ENCODE results near the gene TNS1. TPM values are rescaled to one million over a fixed set of nuclear protein-coding genes. Genes with fewer than 3 reads are reported as not detected.

The TNS1 gene
- total and polyA plus RNA-seq, 10 of the 15 experiments (the other 5 are each of a cell fraction or from before 2014, with no cell fraction given), result 0.05 to 0.44 TPM; not detected in 8

DNA sequence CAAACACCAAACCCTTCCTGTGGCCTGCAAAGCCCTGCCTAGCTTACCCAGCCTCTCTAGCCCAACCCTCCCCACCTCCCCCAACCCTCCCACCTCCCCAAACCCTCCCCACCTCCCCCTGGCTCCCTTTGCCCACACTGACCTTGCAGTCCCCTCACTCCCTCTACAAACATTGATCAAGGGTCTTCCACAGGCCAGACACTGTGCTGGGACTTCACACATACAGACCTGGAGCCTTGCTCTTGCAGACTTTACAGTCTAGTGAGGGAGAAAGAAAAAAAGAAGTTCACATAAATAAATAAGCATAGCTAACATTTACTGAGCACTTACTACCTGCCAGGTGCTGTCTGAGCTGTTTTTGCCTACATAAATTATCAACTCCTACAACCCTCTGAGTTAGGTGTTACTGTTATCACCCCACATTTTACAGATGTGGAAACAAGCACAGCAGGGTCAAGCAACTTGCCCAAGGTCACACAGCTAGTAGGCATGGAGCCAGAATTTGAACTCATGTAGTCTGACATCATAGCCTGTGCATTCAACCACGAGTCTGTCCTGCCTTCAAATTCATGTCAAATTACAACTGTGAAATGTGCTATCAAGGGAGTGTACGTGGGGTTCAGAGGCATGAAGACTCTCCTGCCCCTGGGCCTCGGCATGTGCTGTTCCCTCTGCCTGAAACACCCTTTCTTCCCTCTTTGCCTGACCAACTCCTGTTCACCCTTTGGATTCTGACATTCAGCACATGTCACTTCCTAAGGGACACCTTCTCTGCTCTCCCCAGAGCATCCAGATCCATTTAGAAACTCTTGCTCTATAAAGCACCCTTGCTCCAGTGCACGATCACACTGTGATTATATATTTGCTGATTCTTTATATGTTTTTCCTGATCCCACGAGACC lies 209.9 kb downstream of the TNS1 start (continued):
- TF ChIP-seq, protein P1, sequence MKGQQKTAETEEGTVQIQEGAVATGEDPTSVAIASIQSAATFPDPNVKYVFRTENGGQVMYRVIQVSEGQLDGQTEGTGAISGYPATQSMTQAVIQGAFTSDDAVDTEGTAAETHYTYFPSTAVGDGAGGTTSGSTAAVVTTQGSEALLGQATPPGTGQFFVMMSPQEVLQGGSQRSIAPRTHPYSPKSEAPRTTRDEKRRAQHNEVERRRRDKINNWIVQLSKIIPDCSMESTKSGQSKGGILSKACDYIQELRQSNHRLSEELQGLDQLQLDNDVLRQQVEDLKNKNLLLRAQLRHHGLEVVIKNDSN (IDR thresholded peaks at IDR 0.05; ENCODE audit: borderline replicate concordance, extremely low read length, insufficient read depth, low read depth, low read length), result no peak

DNA sequence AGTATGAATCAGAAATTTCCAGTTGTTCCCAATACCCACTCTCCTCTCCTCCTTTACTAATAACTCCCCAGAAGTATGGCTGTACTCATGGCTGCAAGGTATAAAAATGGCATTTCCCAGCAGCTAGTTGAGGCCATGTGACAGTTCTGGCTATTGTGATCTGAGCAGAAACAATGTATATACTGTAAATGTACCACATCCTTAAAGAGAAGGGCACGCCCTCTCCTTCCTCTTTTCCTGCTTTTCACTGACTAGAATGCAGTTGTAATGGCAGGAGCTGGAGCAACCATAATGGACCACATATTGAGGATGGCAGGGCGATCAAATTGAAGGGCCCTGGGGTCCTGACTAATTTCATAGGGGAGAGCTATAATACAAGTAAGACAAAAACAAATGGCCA lies 211.2 kb downstream of the TNS1 start:
- H3K79me2 ChIP-seq (ENCODE audit: control insufficient read depth, insufficient read depth, low read length), result no peaks in the 10 kb centered on the region
- DNase-seq (ENCODE audit: low read depth, low spot score), result no peak
- intact Hi-C loops (cut with micrococcal nuclease; ENCODE audit: unreplicated experiment), result no loop called here
- H4K20me1 ChIP-seq (ENCODE audit: control insufficient read depth, insufficient read depth), result no peaks in the 10 kb centered on the region
- RAD21 ChIA-PET (ENCODE audit: unreplicated experiment), result interaction anchor here (1.3 to 4.6 kb wide), 2 partner anchors 94 to 243 kb away, joined by 3 to 24 read pairs; no protein-coding TSS in a partner anchor
- in situ Hi-C loops (cut with MboI), result loop anchor here (5.0 kb wide), 3 partner anchors 96 to 276 kb away; partner anchors contain the start of gene RUFY4
- no peak overlapping the region for H2AFZ ChIP-seq (ENCODE audit: control insufficient read depth, low read depth, low read length)
- H3K9ac ChIP-seq (ENCODE audit: control insufficient read depth, insufficient read depth, low read length), result no peak overlapping the region
- H3K4me2 ChIP-seq (ENCODE audit: control insufficient read depth, insufficient read depth), result no peak overlapping the region
- WGBS (ENCODE audit: insufficient coverage, insufficient replicate concordance, low lambda C conversion rate, missing lambda C conversion rate), result 0% methylated on average over 2 of the region's 2 CpGs
- H3K27me3 ChIP-seq (replicated peaks in 1 of 2; ENCODE audit: control insufficient read depth in 2 of 2, insufficient read depth in 2 of 2, low read length in 1 of 2), result no peaks in the 10 kb centered on the region
- no TSS peak for BruUV-seq (replicated peaks)
- no peak overlapping the region for H3K4me3 ChIP-seq
- H3K27ac ChIP-seq (ENCODE audit: control insufficient read depth, insufficient read depth), result no peak overlapping the region
- peaks cover 3% of the 10 kb centered on the region; the same call in 1 of the 2 replicates for H3K4me1 ChIP-seq (ENCODE audit: control insufficient read depth, insufficient read depth, low read length)
- SMC1A ChIA-PET (ENCODE audit: uncharacterized antibody, unreplicated experiment), result interaction anchor here (0.9 to 4.6 kb wide), 4 partner anchors 95 to 277 kb away, joined by 3 to 30 read pairs (median 4); partner anchors contain the start of gene RUFY4
- POLR2A ChIA-PET, result no interaction called here
- no peak for FAIRE-seq
- H3K36me3 ChIP-seq (ENCODE audit: control insufficient read depth in 2 of 2, insufficient read depth in 2 of 2, low read length in 1 of 2), result no peaks in the 10 kb centered on the region
- CTCF ChIA-PET, result interaction anchor here (0.7 to 9.0 kb wide), 7 partner anchors 9 to 277 kb away, joined by 3 to 86 read pairs (median 3); partner anchors contain the start of gene RUFY4
- no peaks in the 10 kb centered on the region for H3K9me3 ChIP-seq (replicated peaks; ENCODE audit: control insufficient read depth, insufficient read depth, low read length)
- ATAC-seq, result no peak
- TF ChIP-seq RAD51 (IDR thresholded peaks at IDR 0.05) (no peak), FOXK2 (IDR thresholded peaks at IDR 0.05) (no peak), NFIC (IDR thresholded peaks at IDR 0.05; ENCODE audit: low read depth, low read length) (no peak), MYB (IDR thresholded peaks at IDR 0.05; ENCODE audit: borderline replicate concordance, low read depth, low read length) (no peak), ETV6 (conservative IDR thresholded peaks at IDR 0.05 in 1 of 2, IDR thresholded peaks at IDR 0.05 in 1 of 2; ENCODE audit: borderline replicate concordance in 1 of 2, low read depth in 1 of 2) (no peak), KDM1A (IDR thresholded peaks at IDR 0.05; ENCODE audit: borderline replicate concordance) (no peak)
- TF ChIP-seq, protein P2, sequence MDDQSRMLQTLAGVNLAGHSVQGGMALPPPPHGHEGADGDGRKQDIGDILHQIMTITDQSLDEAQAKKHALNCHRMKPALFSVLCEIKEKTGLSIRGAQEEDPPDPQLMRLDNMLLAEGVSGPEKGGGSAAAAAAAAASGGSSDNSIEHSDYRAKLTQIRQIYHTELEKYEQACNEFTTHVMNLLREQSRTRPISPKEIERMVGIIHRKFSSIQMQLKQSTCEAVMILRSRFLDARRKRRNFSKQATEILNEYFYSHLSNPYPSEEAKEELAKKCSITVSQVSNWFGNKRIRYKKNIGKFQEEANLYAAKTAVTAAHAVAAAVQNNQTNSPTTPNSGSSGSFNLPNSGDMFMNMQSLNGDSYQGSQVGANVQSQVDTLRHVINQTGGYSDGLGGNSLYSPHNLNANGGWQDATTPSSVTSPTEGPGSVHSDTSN (IDR thresholded peaks at IDR 0.05; ENCODE audit: insufficient replicate concordance, low read depth, low read length), result no peak
- TF ChIP-seq, protein P3, sequence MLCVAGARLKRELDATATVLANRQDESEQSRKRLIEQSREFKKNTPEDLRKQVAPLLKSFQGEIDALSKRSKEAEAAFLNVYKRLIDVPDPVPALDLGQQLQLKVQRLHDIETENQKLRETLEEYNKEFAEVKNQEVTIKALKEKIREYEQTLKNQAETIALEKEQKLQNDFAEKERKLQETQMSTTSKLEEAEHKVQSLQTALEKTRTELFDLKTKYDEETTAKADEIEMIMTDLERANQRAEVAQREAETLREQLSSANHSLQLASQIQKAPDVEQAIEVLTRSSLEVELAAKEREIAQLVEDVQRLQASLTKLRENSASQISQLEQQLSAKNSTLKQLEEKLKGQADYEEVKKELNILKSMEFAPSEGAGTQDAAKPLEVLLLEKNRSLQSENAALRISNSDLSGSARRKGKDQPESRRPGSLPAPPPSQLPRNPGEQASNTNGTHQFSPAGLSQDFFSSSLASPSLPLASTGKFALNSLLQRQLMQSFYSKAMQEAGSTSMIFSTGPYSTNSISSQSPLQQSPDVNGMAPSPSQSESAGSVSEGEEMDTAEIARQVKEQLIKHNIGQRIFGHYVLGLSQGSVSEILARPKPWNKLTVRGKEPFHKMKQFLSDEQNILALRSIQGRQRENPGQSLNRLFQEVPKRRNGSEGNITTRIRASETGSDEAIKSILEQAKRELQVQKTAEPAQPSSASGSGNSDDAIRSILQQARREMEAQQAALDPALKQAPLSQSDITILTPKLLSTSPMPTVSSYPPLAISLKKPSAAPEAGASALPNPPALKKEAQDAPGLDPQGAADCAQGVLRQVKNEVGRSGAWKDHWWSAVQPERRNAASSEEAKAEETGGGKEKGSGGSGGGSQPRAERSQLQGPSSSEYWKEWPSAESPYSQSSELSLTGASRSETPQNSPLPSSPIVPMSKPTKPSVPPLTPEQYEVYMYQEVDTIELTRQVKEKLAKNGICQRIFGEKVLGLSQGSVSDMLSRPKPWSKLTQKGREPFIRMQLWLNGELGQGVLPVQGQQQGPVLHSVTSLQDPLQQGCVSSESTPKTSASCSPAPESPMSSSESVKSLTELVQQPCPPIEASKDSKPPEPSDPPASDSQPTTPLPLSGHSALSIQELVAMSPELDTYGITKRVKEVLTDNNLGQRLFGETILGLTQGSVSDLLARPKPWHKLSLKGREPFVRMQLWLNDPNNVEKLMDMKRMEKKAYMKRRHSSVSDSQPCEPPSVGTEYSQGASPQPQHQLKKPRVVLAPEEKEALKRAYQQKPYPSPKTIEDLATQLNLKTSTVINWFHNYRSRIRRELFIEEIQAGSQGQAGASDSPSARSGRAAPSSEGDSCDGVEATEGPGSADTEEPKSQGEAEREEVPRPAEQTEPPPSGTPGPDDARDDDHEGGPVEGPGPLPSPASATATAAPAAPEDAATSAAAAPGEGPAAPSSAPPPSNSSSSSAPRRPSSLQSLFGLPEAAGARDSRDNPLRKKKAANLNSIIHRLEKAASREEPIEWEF (IDR thresholded peaks at IDR 0.05; ENCODE audit: insufficient replicate concordance, low read depth, low read length), result no peak
- TF ChIP-seq, protein P4, sequence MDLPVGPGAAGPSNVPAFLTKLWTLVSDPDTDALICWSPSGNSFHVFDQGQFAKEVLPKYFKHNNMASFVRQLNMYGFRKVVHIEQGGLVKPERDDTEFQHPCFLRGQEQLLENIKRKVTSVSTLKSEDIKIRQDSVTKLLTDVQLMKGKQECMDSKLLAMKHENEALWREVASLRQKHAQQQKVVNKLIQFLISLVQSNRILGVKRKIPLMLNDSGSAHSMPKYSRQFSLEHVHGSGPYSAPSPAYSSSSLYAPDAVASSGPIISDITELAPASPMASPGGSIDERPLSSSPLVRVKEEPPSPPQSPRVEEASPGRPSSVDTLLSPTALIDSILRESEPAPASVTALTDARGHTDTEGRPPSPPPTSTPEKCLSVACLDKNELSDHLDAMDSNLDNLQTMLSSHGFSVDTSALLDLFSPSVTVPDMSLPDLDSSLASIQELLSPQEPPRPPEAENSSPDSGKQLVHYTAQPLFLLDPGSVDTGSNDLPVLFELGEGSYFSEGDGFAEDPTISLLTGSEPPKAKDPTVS (IDR thresholded peaks at IDR 0.05; ENCODE audit: low read depth, low read length), result no peak
